Activated T-helper 9 cell treated with anti-CD3 and anti-CD28 coated beads, Interleukin-2, amount 50 U/mL, for 16 hours (primary cell): ENCODE data around the gene KCNH2.

Source experiments
- DNase-seq: peaks from one replicate; pipeline ENCODE4 v3.0.0-alpha.2; 2020; ENCODE audit warnings: low read depth

Gene KCNH2

GRCh38 chr7:150947761-150948651, 30.1 kb downstream of the KCNH2 start:
- DNase-seq = no peak

GRCh38 chr7:150947241-150947745, 30.8 kb downstream of the KCNH2 start:
- no peak for DNase-seq

GRCh38 chr7:150946421-150947240, 31.5 kb downstream of the KCNH2 start:
- no peak for DNase-seq

- no peak for DNase-seq
Measured at GRCh38 chr7:150945853-150946420, 32.2 kb downstream of the KCNH2 start.

GRCh38 chr7:150945171-150945852, 32.8 kb downstream of the KCNH2 start:
- DNase-seq = no peak

- DNase-seq = no peak
Measured at GRCh38 chr7:150944066-150945042, 33.8 kb downstream of the KCNH2 start.

- DNase-seq = no peak
Measured at GRCh38 chr7:150943453-150943814, 34.7 kb downstream of the KCNH2 start.

- DNase-seq = no peak
Measured at GRCh38 chr7:150942591-150943452, 35.3 kb downstream of the KCNH2 start.

- no peak for DNase-seq
Measured at GRCh38 chr7:150942001-150942590, 36.0 kb downstream of the KCNH2 start.

GRCh38 chr7:150941351-150942000, 36.6 kb downstream of the KCNH2 start:
- no peak for DNase-seq

GRCh38 chr7:150940431-150941102, 37.6 kb downstream of the KCNH2 start:
- DNase-seq = no peak

- DNase-seq = no peak
Measured at GRCh38 chr7:150939466-150939865, 38.7 kb downstream of the KCNH2 start.

- DNase-seq = no peak
Measured at GRCh38 chr7:150939052-150939451, 39.1 kb downstream of the KCNH2 start.

- no peak for DNase-seq
Measured at GRCh38 chr7:150938566-150938965, 39.6 kb downstream of the KCNH2 start.

GRCh38 chr7:150937848-150938561, 40.1 kb downstream of the KCNH2 start:
- DNase-seq = no peak

GRCh38 chr7:150936018-150936417, 42.1 kb downstream of the KCNH2 start:
- no peak for DNase-seq

GRCh38 chr7:150935149-150935548, 43.0 kb downstream of the KCNH2 start:
- no peak for DNase-seq
